H4 (cell line): ENCODE measurements around the gene ISM2. TPM values are rescaled to one million over a fixed set of nuclear protein-coding genes. Genes with fewer than 3 reads are reported as not detected.

ENCODE experiments used
- DNase-seq: peaks from one replicate; pipeline ENCODE4 v3.0.0-alpha.2; 2015; ENCODE audit warnings: low spot score
- total RNA-seq: library from RNA; depleted of rRNA; stranded (reverse); fragments of >200 nt; shearing (Covaris generic); gene quantifications from 2 replicates; pipeline ENCODE4 v1.2.3, GENCODE V29; 2014; rRNA removed

ISM2 gene
- total RNA-seq, 1 experiment from 2014 or later, result not detected

DNA sequence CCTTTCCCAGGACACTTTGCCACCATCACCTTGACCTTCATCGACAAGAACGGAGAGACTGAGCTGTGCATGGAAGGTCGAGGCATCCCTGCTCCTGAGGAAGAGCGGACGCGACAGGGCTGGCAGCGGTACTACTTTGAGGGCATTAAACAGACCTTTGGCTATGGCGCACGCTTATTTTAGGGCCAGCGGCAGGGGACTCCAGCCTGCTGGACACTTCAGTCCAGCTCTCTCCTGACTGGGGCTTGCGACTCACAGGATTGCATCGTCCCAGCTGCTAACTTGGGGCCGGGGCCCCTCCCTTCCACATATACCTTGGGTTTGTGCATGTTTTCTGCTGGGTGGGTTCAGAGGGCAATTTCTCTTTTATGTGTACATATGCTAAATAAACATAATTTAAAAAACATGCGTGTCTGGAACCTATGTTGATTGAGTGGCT lies 29.5 kb downstream of the ISM2 start:
- no peak for DNase-seq

DNA sequence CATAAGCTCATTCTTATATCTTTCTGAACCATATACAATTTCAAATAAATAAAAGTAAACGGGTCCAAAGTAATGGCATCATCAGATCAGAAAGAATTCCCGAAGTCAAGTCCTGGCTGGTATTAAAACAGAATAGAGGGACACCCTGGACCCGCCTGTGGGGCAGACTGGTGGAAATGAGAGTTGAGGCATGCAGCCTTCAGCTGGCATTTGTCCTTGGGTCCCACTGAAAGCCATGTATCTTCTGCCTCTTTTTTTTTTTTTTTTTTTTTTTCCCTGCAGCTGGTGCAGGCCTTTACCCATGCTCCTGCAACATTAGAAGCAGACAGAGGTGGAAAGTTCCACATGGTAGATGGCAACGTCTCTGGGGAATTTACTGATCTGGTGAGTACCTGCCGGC lies 30.8 kb downstream of the ISM2 start:
- no peak for DNase-seq

DNA sequence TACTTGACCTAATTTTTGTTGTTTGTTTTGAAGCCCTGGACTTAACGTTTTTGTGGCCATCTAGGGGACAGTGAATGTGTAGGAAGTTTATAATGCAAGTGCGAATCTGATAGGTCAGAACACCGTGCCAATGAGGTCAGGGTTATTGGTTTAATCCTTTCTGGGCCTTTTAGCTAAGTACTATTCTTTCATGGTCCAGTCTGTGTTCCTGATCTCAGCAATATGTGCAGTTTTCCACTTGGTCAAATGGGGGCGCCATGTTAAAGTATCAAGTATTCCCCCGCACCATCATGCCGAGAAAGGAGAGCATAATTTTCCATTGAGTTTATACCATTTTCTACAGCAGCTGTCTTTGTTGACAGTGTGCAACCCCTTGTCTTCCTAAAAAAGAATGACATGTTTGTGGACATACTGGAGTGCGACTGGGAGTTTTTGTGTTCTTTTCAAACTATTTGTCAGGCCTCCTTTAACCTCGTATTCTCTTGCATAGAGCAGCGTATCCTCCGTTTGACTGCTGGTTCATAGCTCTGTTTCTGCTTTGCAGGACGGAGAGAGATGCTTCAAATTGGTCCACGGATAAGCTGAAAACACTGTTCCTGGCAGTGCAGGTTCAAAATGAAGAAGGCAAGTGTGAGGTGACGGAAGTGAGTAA lies 39.4 kb downstream of the ISM2 start:
- peak; percentile 45 for DNase-seq

DNA sequence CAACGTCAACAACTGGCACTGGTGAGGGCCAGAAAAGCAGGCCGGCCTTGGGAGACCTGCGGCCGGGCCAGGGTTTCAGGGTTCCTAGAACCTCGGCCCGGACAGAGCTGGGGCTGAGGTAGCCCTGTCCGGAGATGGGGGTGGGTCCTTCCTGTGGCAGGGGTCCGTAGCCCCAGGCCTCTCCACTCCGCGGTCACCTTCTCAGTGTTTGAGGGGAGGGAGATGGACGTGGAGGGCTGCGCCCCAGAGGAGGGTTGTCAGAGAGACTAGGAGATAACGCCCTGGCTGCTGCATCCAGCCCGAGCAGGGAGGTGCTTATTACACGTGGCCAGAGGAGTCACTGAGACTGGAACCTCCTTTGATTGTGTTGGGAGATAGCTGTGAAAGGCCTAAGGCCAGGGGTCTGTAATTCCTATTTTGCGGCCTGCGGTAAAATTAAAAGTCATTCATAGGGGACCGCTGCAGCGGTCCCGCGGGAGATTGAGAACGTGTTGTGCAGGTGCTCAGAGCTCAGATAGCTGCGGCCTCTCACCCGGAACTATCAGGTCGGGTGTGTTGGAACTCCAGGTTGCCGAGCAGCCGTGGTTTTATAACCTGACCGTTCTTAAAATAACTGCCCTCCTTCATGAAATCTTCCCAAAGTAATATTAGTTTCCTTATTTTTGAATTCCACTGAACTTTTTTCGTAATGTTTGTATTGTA lies 40.2 kb downstream of the ISM2 start:
- DNase-seq, result no peak

DNA sequence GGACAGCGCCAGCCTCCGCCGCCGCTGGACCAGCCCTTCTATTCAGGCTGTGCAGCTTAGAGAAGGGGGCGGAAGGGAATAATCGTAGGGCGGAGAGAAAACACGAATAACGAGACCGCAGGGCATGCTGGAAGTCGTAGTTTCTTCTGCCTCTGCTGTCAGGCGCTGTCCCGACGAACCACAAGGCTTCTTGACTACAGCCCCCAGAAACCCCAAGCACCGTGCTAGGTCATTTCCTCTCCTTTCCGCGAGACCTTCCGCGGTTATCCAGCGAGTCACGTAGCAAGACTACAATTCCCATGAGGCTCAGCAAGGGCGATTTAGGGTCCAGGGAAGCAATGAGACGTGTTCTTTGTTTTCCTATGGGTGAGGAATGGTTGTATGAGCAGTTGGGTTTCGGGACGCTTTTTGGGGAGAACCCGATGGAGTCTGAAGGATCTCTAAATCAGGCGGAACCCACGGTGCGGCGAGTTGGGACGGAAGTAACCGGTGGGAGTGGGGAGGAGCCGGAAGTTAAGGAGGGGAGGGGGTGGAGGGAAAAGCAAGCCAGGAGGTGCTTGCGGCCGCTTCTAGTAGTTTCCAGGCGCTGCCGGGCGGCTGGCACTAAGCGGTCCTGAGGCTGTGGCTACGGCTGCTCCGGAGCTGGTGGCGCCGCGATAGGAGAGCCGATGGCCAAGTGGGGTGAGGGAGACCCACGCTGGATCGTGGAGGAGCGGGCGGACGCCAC lies 40.9 kb downstream of the ISM2 start, which contains the start of the genes AHSA1 and VIPAS39:
AHSA1 (plus strand) TSS at position 572 of the 727 bp plus-strand sequence; CDS start at position 669, 97 bp downstream.
VIPAS39 (minus strand) TSS at position 80 of the 727 bp plus-strand sequence. CDS start 3,499 bp downstream, outside the sequence.
- peak; percentile 99 for DNase-seq

DNA sequence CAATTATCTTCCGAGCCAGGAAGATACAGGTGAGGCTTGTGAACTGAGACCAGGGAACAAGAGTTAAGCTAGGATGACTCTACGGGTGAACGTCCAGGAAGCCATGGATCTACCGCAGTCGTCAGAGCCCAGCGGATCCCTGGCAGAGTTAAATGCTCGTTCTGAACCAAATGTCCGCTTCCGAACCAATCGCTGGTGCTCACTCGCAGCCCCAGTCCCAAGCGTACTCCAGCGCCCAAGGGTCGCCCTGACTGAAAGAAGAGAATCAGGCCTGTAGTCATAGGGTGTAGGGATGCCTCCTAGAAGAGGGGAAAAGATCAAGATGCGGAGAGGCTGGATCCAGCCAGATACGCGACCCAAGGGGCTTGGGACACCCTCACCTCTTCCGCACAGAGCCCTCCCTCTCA lies 41.5 kb downstream of the ISM2 start:
- no peak for DNase-seq

DNA sequence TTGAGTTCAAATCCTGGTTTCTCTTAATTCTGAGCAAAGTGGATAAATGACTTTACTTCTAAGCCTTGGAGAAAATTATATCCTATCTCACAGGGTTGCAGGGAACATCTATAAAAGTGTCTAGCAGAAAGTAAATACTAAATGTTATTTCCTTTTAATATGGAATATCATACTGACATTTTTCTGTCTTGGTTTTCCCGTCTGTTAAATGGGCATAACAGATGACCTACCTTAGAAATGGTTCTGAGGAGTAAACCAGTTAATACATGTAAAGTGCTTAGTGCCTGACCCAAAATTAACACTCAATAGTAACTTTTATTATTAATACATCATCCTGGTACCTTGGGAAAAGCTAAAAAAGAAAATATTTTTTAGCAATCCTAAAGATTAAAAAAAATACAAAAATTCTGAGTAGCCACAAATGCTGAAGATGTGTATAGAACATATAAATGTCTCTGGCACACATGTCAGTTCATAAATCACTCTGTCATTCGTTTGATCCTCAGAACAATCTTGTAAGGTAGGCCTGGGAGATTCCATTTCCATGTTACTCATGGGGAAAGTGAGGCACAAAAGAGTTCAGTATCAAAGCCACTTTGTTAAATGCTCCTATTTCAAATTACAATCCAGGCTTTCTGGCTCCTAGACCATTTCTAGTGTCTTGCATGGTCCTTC lies 42.5 kb downstream of the ISM2 start:
- no peak for DNase-seq

DNA sequence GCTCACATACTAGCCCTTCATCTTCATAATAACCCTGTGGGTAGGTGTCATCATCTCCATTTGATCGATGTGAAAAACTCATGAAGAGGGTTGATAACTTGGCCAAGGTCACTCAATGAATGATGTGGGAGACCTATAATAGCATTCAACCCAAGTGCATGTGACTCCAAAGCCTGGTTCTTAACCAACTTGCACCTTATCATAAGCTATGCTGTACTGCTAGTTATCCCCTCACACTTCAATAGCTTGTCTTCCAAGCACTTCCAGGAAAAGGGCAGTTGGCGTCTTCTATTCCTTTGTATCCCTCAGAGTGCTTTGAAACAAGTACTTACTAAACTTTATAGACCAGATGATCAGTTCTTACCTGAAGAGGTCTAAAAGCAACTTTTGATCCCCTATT lies 56.4 kb downstream of the ISM2 start:
- no peak for DNase-seq

DNA sequence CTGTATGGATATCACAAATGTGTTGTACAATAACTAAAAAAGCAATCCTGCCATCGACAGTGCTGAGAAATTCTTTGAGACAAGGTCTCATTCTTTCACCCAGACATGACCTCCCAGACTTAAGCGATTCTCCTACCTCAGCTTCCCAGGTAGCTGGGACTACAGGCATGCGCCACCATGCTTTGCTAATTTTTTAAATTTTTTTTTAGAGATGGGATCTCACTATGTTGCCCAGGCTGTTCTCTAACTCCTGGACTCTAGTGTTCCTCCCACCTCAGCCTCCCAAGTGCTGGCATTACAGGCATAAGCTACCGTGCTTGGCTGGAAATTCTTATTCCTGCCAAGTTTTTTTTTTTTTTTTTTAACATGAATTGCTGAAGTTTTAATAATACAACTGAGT lies 58.8 kb downstream of the ISM2 start:
- DNase-seq, result no peak

DNA sequence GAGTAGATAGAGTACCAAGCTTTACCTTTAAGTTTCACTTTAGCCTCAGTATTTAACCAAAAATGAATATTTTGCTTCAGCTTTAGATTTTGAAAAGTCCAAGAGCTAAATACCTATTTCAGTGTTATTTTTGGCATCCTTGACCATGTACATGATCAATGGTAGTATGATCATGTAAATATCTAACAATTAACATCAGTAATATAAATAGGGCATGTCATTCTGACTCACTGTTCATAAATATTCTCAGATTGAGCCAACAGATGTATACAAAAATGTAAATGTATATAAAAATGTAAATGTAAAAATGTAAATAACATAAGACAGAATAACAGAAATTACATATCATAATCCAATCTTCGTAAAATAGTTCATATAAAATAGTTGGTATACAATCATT lies 60.0 kb downstream of the ISM2 start:
- DNase-seq, result no peak

DNA sequence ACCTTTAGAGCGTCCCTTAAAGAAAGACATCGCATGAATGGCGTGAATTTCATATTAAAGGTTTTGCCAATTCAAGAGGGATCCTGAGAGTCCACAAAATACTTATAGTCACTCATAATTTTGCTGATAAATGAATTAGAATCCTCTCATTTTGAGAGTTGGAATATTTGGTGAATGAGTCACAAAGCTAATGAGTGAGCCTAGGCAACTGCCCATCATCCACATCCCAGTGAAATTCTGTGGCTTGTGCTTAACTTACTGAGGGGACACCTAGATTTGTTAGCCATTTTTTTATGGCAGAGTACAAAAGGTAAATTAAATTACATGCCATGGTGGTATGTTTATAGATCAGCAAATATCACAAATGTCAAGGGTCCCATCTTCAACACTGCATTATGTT lies 62.6 kb downstream of the ISM2 start:
- no peak for DNase-seq

DNA sequence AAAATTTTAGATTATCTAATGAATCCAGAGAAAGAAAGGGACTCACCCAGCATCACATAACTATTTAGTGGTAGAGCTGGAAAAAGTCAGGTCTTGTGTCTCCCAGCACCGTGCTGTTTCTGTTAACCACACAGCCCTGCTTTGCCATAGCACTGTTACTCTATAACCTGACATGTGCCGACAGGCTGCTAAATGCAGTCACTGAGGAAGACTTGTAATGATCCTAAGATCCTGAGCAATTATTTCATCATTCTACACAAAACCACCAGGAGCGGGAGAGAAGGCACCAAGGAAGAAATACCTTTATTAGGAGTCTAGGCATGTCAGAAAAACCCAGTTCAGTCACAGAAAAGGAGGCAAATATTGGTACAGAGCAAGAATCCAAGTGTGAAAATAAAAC lies 72.2 kb downstream of the ISM2 start:
- DNase-seq, result no peak

DNA sequence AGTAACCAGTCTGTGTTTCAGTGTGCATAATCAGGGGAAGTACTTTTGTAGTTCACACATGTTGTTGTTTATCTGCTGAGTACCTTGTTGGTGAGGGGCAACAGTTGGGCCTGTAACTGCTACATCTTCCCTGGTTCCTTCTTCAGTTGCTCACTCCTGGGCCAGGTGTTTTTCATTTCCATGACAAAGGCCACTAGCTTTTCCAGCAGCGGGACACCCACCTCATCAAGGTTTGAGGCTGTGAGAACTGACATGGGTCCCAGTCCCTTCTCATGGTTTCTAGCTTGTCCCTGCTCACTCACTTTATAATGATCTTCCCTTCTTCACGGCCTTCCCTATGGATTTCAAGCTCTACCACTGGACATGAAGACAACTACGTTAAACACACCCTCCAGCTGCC lies 73.8 kb downstream of the ISM2 start:
- DNase-seq, result no peak

Other genes starting within 250 kb of the ISM2 start
- not detected in 2 replicates for gene NGB, start 227.6 kb downstream of the ISM2 start, total RNA-seq
- gene POMT2, start 177.9 kb downstream of the ISM2 start, total RNA-seq, result 8.6 and 13.7 TPM in 2 replicates
- gene GSTZ1, start 177.8 kb downstream of the ISM2 start, total RNA-seq, result 72.0 and 76.1 TPM in 2 replicates
- 7.0 and 8.5 TPM in 2 replicates for gene TMED8, start 121.7 kb downstream of the ISM2 start, total RNA-seq
- 2.1 and 3.6 TPM in 2 replicates for gene SAMD15, start 121.4 kb downstream of the ISM2 start, total RNA-seq
- not detected in 2 replicates for gene NOXRED1, start 75.3 kb downstream of the ISM2 start, total RNA-seq
- gene VIPAS39, start 41.2 kb downstream of the ISM2 start, total RNA-seq, result 21.6 and 28.1 TPM in 2 replicates
- gene AHSA1, start 40.7 kb downstream of the ISM2 start, total RNA-seq, result 224 and 235 TPM in 2 replicates
- 10.4 and 14.7 TPM in 2 replicates for gene SPTLC2, start 117.8 kb upstream of the ISM2 start, total RNA-seq
- 20.0 and 20.3 TPM in 2 replicates for gene ALKBH1, start 209.2 kb upstream of the ISM2 start, total RNA-seq
- gene SLIRP, start 209.3 kb upstream of the ISM2 start, total RNA-seq, result 508 and 814 TPM in 2 replicates